Measurements from ENCODE around the gene USP46. TPM values are rescaled to one million over a fixed set of nuclear protein-coding genes. Genes with fewer than 3 reads are reported as not detected.

The USP46 gene
- 10 to 100 TPM in 1 of 2 donors, 1 to 10 TPM in 1; 9.2 to 26.3 TPM for total RNA-seq

GRCh38 chr4:52659001-52659721, at the start of gene USP46:
USP46 (minus strand) TSS chr4:52659301; CDS start chr4:52659150, 151 bp downstream.
- H3K9me3 ChIP-seq = no peaks in the 10 kb centered on the region
- peaks cover 3% of the 10 kb centered on the region for H3K4me1 ChIP-seq (replicated peaks)
- no peaks in the 10 kb centered on the region for H3K36me3 ChIP-seq
- TF ChIP-seq POLR2A (IDR thresholded peaks at IDR 0.05) = peak; percentile 29
- TF ChIP-seq, protein P1, sequence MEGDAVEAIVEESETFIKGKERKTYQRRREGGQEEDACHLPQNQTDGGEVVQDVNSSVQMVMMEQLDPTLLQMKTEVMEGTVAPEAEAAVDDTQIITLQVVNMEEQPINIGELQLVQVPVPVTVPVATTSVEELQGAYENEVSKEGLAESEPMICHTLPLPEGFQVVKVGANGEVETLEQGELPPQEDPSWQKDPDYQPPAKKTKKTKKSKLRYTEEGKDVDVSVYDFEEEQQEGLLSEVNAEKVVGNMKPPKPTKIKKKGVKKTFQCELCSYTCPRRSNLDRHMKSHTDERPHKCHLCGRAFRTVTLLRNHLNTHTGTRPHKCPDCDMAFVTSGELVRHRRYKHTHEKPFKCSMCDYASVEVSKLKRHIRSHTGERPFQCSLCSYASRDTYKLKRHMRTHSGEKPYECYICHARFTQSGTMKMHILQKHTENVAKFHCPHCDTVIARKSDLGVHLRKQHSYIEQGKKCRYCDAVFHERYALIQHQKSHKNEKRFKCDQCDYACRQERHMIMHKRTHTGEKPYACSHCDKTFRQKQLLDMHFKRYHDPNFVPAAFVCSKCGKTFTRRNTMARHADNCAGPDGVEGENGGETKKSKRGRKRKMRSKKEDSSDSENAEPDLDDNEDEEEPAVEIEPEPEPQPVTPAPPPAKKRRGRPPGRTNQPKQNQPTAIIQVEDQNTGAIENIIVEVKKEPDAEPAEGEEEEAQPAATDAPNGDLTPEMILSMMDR (IDR thresholded peaks at IDR 0.05) = no peak
- no peak for TF ChIP-seq POLR2AphosphoS5 (IDR thresholded peaks at IDR 0.05)
- peak; percentile 67 for DNase-seq (ENCODE audit: low spot score)
- intact Hi-C loops (cut with DNase I) = loop anchor here (5.0 kb wide), 1 partner anchor 53 kb away; no protein-coding TSS in a partner anchor
- no peaks in the 10 kb centered on the region for H3K27me3 ChIP-seq (replicated peaks; ENCODE audit: insufficient read depth)
- 1% methylated on average over 42 of the region's 94 CpGs for WGBS
- peak within 1 kb of the TSS; percentile 87 to 90 for H3K27ac ChIP-seq
- peak within 1 kb of the TSS; percentile 86 to 91 for H3K4me3 ChIP-seq

DNA sequence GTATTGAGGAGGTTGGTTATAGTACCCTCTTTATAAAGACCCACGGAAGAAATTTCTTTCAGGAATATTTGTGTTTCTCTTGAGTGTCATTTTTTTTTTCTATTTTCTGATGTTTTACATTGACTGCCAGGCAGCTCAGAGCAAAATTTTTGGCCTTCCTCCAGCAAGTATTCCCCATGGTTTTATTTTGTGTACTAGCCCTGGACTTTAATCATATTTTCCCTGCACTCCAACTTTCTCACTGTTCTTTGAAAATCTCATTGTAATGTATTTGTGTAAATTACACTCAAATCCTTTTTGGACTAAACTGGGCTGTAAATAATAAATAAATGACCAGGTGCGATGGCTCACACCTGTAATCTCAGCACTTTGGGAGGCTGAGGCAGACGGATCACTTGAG, 45.6 kb upstream of the USP46 start:
- H3K4me3 ChIP-seq = no peak overlapping the region
- DNase-seq (ENCODE audit: low spot score) = no peak
- H3K9me3 ChIP-seq = no peaks in the 10 kb centered on the region
- H3K27me3 ChIP-seq (replicated peaks; ENCODE audit: insufficient read depth) = no peaks in the 10 kb centered on the region
- H3K36me3 ChIP-seq = no peaks in the 10 kb centered on the region
- intact Hi-C loops (cut with DNase I) = no loop called here
- no peaks in the 10 kb centered on the region for H3K4me1 ChIP-seq (replicated peaks)
- TF ChIP-seq POLR2AphosphoS5 (IDR thresholded peaks at IDR 0.05) (no peak), POLR2A (IDR thresholded peaks at IDR 0.05) (no peak)
- TF ChIP-seq, protein P1 (IDR thresholded peaks at IDR 0.05) = no peak
- H3K27ac ChIP-seq = no peak overlapping the region
- 73% methylated on average over 3 of the region's 3 CpGs for WGBS

GRCh38 chr4:52704133-52704532, 45.0 kb upstream of the USP46 start:
- intact Hi-C loops (cut with DNase I) = no loop called here
- no peaks in the 10 kb centered on the region for H3K36me3 ChIP-seq
- no peaks in the 10 kb centered on the region for H3K9me3 ChIP-seq
- H3K27me3 ChIP-seq (replicated peaks; ENCODE audit: insufficient read depth) = no peaks in the 10 kb centered on the region
- no peak overlapping the region for H3K4me3 ChIP-seq
- no peak overlapping the region for H3K27ac ChIP-seq
- no peak for TF ChIP-seq POLR2A (IDR thresholded peaks at IDR 0.05)
- TF ChIP-seq POLR2AphosphoS5 (IDR thresholded peaks at IDR 0.05) = no peak
- TF ChIP-seq, protein P1 (IDR thresholded peaks at IDR 0.05) = no peak
- 50% methylated on average over 1 of the region's 1 CpG for WGBS
- H3K4me1 ChIP-seq (replicated peaks) = no peaks in the 10 kb centered on the region
- DNase-seq (ENCODE audit: low spot score) = no peak

DNA sequence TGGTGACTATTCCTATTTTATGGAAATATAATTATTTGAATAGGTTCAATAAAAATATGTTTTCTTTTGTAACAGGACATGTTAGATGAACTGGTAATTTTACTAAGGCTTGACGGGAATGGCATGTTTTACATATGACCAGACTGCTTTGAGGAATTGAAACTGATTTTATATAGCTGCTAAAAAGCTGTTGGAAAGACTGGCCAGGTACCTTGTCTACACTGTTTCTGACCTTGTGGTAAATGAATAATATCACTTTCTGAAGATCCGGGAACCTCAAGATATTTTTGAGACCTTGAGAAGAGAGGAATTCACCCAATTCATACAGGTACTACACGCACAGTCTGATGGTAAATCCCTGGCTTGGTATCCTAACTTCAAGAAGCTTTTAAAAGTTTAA, 42.1 kb upstream of the USP46 start:
- Histone ChIP-seq H3K4me1 (replicated peaks) (no peaks in the 10 kb centered on the region), H3K4me3 (no peak overlapping the region), H3K27me3 (replicated peaks; ENCODE audit: insufficient read depth) (no peaks in the 10 kb centered on the region), H3K9me3 (no peaks in the 10 kb centered on the region), H3K36me3 (no peaks in the 10 kb centered on the region), H3K27ac (no peak overlapping the region)
- intact Hi-C loops (cut with DNase I) = no loop called here
- DNase-seq (ENCODE audit: low spot score) = no peak
- TF ChIP-seq POLR2AphosphoS5 (IDR thresholded peaks at IDR 0.05) (no peak), POLR2A (IDR thresholded peaks at IDR 0.05) (no peak)
- TF ChIP-seq, protein P1 (IDR thresholded peaks at IDR 0.05) = no peak
- WGBS = 97% methylated on average over 3 of the region's 3 CpGs

GRCh38 chr4:52694936-52695335, 35.8 kb upstream of the USP46 start:
- H3K27ac ChIP-seq = no peak overlapping the region
- no peaks in the 10 kb centered on the region for H3K4me1 ChIP-seq (replicated peaks)
- H3K27me3 ChIP-seq (replicated peaks; ENCODE audit: insufficient read depth) = no peaks in the 10 kb centered on the region
- 26% methylated on average over 2 of the region's 2 CpGs for WGBS
- H3K36me3 ChIP-seq = no peaks in the 10 kb centered on the region
- DNase-seq (ENCODE audit: low spot score) = no peak
- H3K4me3 ChIP-seq = no peak overlapping the region
- H3K9me3 ChIP-seq = no peaks in the 10 kb centered on the region
- TF ChIP-seq POLR2AphosphoS5 (IDR thresholded peaks at IDR 0.05) (no peak), POLR2A (IDR thresholded peaks at IDR 0.05) (no peak)
- TF ChIP-seq, protein P1 (IDR thresholded peaks at IDR 0.05) = no peak
- intact Hi-C loops (cut with DNase I) = no loop called here
